ENCODE measurements around the gene DKK3.

- TF ChIP-seq EZH2 (IDR thresholded peaks at IDR 0.05) (no peak), POLR2AphosphoS5 (IDR thresholded peaks at IDR 0.05; ENCODE audit: borderline replicate concordance, low read depth, low read length) (no peak), FOXP2 (optimal IDR thresholded peaks at IDR 0.05; ENCODE audit: control extremely low read depth, extremely low read length, insufficient read depth) (no peak)
These were observed 16.0 kb upstream of the DKK3 start for GRCh38 chr11:12024254-12024926.

Data from SK-N-MC (cell line).